ENCODE data around the gene CD80.

The CD80 gene

GRCh38 chr3:119543147-119543546, 16.3 kb downstream of the CD80 start:
- no peak for DNase-seq

- DNase-seq: no peak
Measured at GRCh38 chr3:119542168-119542767, 17.1 kb downstream of the CD80 start.

- no peak for DNase-seq
Measured at GRCh38 chr3:119541547-119541946, 17.9 kb downstream of the CD80 start.

- no peak for DNase-seq
Measured at GRCh38 chr3:119538772-119539171, 20.6 kb downstream of the CD80 start.

GRCh38 chr3:119536757-119537156, 22.7 kb downstream of the CD80 start:
- no peak for DNase-seq

GRCh38 chr3:119534296-119534695, 25.1 kb downstream of the CD80 start:
- no peak for DNase-seq

- DNase-seq: no peak
Measured at GRCh38 chr3:119531151-119531550, 28.3 kb downstream of the CD80 start.

- DNase-seq: no peak
Measured at GRCh38 chr3:119530456-119530855, 29.0 kb downstream of the CD80 start.

GRCh38 chr3:119529883-119530282, 29.5 kb downstream of the CD80 start:
- no peak for DNase-seq

- no peak for DNase-seq
Measured at GRCh38 chr3:119527714-119528113, 31.7 kb downstream of the CD80 start.

GRCh38 chr3:119524931-119525662, 34.3 kb downstream of the CD80 start:
- DNase-seq: peak; percentile 23 to 41

- no peak for DNase-seq
Measured at GRCh38 chr3:119518026-119518425, 41.4 kb downstream of the CD80 start.

GRCh38 chr3:119517112-119517511, 42.3 kb downstream of the CD80 start:
- no peak for DNase-seq

- no peak for DNase-seq
Measured at GRCh38 chr3:119514637-119515036, 44.8 kb downstream of the CD80 start.

GRCh38 chr3:119510690-119511089, 48.7 kb downstream of the CD80 start:
- DNase-seq: no peak

GRCh38 chr3:119508172-119508845, 51.1 kb downstream of the CD80 start:
- DNase-seq: no peak

- no peak for DNase-seq
Measured at GRCh38 chr3:119507404-119507803, 52.0 kb downstream of the CD80 start.

- no peak for DNase-seq
Measured at GRCh38 chr3:119506631-119507030, 52.8 kb downstream of the CD80 start.

- DNase-seq: no peak
Measured at GRCh38 chr3:119500901-119501300, 58.5 kb downstream of the CD80 start.

GRCh38 chr3:119500265-119500664, 59.1 kb downstream of the CD80 start:
- no peak for DNase-seq

GRCh38 chr3:119498186-119499011, 61.0 kb downstream of the CD80 start, which contains the start of gene TIMMDC1:
Gene TIMMDC1, plus strand, starts transcription at chr3:119498547. Its CDS starts 187 bp downstream, at chr3:119498734.
- DNase-seq: peak; percentile 98 to 99

- peak in 1 of 2 donors; percentile 11 for DNase-seq
Measured at GRCh38 chr3:119497820-119498185, 61.6 kb downstream of the CD80 start.

- DNase-seq: no peak
Measured at GRCh38 chr3:119494597-119494996, 64.8 kb downstream of the CD80 start.

Data from inflammatory macrophage (primary cell).